Coronary artery (tissue), 2 donors: Measurements from ENCODE around the gene CA5A.
"Not testable (repeated sequence)": the region's sequence is repeated elsewhere in the genome, so short reads cannot be mapped to it uniquely, and the experiment has no call there.

Experiments
- DNase-seq: peaks from one replicate; pipeline ENCODE4 v3.0.0-alpha.2; 2017; ENCODE audit warnings: low spot score
- H3K27ac ChIP-seq, 2 donors: fragments of 200-600 bp; sonication (generic); one replicate each; pipeline ENCODE4 v1.5.1; 2016 to 2019
- H3K4me3 ChIP-seq: fragments of 200-600 bp; sonication (generic); 2 replicates; pipeline ENCODE4 v1.5.1; 2016; ENCODE audit warnings: mild to moderate bottlenecking, moderate library complexity
- TF ChIP-seq, protein P1 (sequence below): fragments of 200-600 bp; sonication (generic); IDR thresholded peaks from one replicate; pipeline ENCODE4 v1.5.1; 2019; ENCODE audit warnings: antibody characterized with exemption

Gene CA5A

DNA sequence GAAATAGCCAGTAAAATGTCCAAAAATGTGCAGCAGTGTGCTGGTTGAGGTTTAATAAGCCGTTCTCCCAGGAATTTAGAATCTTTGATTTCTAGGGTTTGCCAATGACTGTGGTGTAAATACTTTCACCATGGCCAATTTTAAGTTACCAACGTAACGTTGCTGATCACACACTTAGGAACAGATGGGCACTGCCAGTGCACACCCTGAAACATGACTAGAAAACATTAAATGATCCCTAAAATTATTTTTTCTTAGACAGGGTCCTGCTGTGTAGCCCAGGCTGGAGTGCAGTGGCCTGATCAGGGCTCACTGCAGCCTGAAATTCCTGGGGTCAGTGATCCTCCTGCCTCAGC, 3.2 kb downstream of the CA5A start:
- H3K4me3 ChIP-seq, result no peak overlapping the region
- no peak for DNase-seq
- H3K27ac ChIP-seq, result no peak overlapping the region
- TF ChIP-seq, protein P1, sequence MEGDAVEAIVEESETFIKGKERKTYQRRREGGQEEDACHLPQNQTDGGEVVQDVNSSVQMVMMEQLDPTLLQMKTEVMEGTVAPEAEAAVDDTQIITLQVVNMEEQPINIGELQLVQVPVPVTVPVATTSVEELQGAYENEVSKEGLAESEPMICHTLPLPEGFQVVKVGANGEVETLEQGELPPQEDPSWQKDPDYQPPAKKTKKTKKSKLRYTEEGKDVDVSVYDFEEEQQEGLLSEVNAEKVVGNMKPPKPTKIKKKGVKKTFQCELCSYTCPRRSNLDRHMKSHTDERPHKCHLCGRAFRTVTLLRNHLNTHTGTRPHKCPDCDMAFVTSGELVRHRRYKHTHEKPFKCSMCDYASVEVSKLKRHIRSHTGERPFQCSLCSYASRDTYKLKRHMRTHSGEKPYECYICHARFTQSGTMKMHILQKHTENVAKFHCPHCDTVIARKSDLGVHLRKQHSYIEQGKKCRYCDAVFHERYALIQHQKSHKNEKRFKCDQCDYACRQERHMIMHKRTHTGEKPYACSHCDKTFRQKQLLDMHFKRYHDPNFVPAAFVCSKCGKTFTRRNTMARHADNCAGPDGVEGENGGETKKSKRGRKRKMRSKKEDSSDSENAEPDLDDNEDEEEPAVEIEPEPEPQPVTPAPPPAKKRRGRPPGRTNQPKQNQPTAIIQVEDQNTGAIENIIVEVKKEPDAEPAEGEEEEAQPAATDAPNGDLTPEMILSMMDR, result no peak

DNA sequence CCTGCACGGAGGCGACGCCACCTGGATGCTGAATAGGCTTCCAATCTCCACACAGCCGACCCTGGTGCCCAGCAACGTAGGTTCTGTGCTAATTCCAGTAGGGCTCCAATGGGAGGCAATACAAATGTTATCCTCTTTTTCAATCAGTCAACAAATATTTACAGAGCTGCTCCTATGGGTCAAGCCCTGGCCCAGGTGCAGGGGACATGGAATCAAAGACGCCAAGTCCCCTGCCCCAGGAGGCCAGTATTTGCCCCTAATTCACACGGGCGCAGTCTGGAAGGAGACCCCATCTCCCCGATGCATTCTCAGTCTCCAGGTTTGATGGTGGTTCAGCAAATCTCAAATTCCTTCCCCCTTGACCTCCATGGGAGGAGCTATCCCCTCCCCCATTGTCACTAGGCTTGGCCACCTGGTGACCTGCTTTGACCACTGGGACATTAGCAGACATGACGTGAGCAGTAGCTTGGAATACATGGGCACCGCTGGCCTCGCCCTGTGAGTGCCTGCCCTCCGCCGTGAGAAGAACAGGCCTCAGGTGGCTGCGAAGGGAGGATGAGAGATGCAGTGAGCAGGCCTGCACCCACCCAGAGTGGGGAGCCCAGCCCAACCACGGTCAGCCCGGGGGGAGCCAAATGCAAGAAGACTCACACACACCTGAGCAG, 3.7 kb downstream of the CA5A start:
- not testable (repeated sequence) for H3K27ac ChIP-seq, H3K4me3 ChIP-seq, DNase-seq

DNA sequence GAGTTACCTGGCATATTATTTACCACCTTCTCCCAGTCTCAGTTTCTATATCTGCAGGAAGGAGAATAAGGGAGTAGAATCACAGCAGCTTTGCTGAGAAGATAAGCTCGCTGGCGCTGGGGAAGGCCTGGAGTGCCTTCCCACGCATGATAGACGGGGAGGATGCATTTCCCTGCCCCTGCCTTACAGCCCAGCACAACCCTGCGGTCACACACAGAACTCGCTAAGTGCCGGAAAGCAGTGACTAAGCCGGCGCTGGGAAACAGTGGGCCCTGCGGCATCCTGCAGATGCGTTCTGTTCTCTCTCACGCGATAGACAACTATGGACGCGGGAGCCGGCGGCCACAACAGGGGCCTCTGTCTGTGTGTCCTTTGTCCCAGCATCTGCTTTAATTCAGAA, 4.8 kb downstream of the CA5A start:
- TF ChIP-seq, protein P1, result no peak
- no peak overlapping the region for H3K4me3 ChIP-seq
- DNase-seq, result no peak
- H3K27ac ChIP-seq, result no peak overlapping the region

DNA sequence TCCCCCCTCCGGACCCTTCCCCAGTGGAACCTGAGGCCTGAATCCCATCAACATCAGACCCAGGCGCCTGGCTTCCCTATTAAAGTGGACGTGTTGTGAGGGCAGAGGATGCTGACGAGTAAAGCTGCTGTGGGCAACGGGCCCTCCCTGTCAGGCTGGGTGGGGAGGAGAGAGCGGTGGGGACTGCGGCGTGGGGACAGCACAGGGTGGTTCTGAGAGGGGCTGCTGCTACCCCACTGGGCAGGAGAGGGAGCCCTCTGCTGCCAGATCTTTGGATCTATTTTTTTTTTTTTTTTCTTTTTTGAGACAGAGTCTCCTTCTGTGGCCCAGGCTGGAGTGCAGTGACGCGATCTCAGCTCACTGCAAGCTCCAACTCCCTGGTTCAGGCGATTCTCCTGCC, 5.9 kb downstream of the CA5A start:
- TF ChIP-seq, protein P1, result no peak
- H3K27ac ChIP-seq, result no peak overlapping the region

DNA sequence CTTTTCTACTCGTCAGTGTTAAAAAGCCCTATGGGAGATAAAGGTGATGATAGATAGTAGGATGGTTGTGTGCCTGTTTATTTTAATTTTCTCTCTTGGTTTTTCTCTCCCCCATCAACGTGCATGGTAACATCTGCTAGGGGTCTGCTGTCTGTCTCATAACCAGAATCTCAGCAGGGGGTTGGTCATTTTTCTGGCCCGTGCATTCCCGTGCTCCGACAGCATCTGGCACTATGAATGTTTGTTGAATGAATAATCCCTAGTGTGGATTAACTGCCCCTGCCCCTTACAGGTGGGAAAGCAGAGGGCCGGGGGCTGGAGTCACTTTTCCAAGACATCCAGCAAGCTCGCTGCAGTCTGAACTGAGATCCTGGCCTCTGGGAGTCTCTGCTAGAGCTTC, 6.3 kb downstream of the CA5A start:
- no peak overlapping the region for H3K27ac ChIP-seq
- no peak overlapping the region for H3K4me3 ChIP-seq
- TF ChIP-seq, protein P1, result no peak
- no peak for DNase-seq

More for the DNA sequence above, 5.9 kb downstream of the CA5A start:
- no peak for DNase-seq
- no peak overlapping the region for H3K4me3 ChIP-seq

DNA sequence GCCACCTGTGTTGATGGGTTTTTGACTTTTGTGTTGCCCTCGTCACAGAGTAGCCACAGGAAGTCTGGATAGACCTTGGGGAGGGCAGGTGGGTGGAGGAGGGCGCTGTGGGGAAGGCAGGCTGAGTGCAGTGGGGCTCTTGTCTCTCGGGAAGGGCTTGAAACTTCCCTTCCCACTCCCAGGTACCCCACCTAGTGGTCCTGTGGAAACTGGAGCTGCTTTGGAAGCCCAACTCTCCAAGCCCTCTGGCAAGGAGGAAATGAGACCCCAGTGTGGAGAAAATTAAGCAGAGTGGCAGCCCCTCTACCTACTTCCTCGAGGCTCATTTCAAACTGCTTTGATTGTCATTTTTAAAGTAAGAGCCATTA, 9.2 kb downstream of the CA5A start:
- no peak overlapping the region for H3K4me3 ChIP-seq
- DNase-seq, result no peak
- TF ChIP-seq, protein P1, result no peak
- no peak overlapping the region for H3K27ac ChIP-seq

DNA sequence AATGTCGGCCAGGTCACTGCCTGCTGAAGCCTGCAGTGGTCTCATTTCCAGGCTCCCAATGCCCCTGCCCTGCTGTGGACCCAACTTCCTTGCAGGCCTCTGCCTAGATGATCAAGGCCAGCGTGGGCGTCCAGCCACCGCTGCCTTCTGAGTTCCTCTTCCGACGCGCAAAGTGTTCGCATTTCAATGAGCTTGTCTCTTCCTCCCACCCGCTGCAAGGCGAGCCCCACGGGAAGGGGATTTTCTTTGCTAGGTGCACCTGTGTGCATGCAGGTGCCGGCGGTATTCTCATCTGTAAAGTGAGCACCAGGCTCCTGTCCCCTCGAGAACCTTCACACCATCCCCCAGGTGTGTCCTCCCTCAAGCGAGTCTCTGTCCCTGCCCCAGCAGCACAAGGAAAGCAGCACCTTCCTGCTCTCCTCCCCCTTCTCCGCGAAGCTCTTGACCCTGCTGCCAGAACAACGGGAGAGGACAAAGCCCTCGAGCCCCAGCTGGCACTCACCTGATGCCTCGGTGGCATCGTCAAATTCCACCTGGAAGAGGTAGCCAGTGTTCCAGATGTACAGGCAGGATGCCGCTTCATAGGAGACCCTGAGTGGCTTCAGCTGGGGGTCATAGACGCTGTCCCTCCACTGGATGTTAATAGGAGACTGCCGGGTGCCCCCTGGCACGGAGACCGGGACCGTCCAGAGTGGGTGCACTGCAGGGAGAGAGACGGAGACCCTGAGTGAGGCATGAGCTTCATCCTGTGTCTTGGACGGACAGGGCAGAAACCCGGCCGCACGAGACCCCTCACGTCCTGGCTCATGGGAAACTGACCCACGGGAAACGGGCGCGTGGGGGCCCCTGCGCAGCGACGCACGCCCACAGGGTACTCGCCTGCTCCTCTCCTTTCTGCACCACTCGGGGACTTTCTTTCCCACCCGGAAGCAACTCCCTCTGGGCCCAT, 9.8 kb downstream of the CA5A start:
- no peak overlapping the region for H3K27ac ChIP-seq
- DNase-seq, result no peak
- TF ChIP-seq, protein P1, result no peak
- no peak overlapping the region for H3K4me3 ChIP-seq
